ENCODE results near the gene ZNF165. TPM values are rescaled to one million over a fixed set of nuclear protein-coding genes. Genes with fewer than 3 reads are reported as not detected.
"Not testable (repeated sequence)": the region's sequence is repeated elsewhere in the genome, so short reads cannot be mapped to it uniquely, and the experiment has no call there.

Gene ZNF165
- total RNA-seq, 2 experiments from 2014 or later = 0.54 to 0.77 TPM

- POLR2A ChIA-PET, H3K27ac Mint-ChIP-seq: not testable (repeated sequence)
These were observed 21.9 kb downstream of the ZNF165 start for GRCh38 chr6:28102222-28102621.

GRCh38 chr6:28102699-28103098, 22.3 kb downstream of the ZNF165 start:
- CTCF ChIA-PET = interaction anchor here (2.3 kb wide), 1 partner anchor 10 kb away, joined by 13 read pairs; no protein-coding TSS in a partner anchor
- POLR2A ChIA-PET = not testable (repeated sequence)

More at GRCh38 chr6:28102222-28102621, 21.9 kb downstream of the ZNF165 start:
- peaks cover 24% of the 10 kb centered on the region for H3K27me3 Mint-ChIP-seq
- H3K9me3 Mint-ChIP-seq = peaks cover 17% of the 10 kb centered on the region
- CTCF ChIA-PET; H3K36me3 Mint-ChIP-seq (ENCODE audit: low read depth); H3K4me3 Mint-ChIP-seq; DNase-seq: not testable (repeated sequence)
- peaks cover 17% of the 10 kb centered on the region for H3K4me1 Mint-ChIP-seq

GRCh38 chr6:28104392-28105244, 24.2 kb downstream of the ZNF165 start:
- peaks cover 6% of the 10 kb centered on the region for H3K36me3 Mint-ChIP-seq (ENCODE audit: low read depth)
- peaks cover 17% of the 10 kb centered on the region for H3K4me1 Mint-ChIP-seq
- H3K27ac Mint-ChIP-seq = peak overlapping the region; percentile 88
- peaks cover 25% of the 10 kb centered on the region for H3K27me3 Mint-ChIP-seq
- peak overlapping the region; percentile 79 for H3K4me3 Mint-ChIP-seq
- H3K9me3 Mint-ChIP-seq = peaks cover 7% of the 10 kb centered on the region
- DNase-seq = peak; percentile 83
- POLR2A ChIA-PET = interaction anchor here (0.5 to 1.1 kb wide), 4 partner anchors 20 to 551 kb away, joined by 3 to 5 read pairs (median 3); partner anchors contain the start of genes ZKSCAN4 and ZSCAN16
- CTCF ChIA-PET = interaction anchor here (0.6 to 2.3 kb wide), 13 partner anchors 12 to 800 kb away, joined by 3 to 13 read pairs (median 3); partner anchors contain the start of gene ZSCAN16

More at GRCh38 chr6:28102699-28103098, 22.3 kb downstream of the ZNF165 start:
- not testable (repeated sequence) for H3K27ac Mint-ChIP-seq; H3K4me3 Mint-ChIP-seq; H3K36me3 Mint-ChIP-seq (ENCODE audit: low read depth); DNase-seq
- Mint-ChIP-seq H3K4me1 (peaks cover 17% of the 10 kb centered on the region), H3K9me3 (peaks cover 16% of the 10 kb centered on the region), H3K27me3 (peaks cover 24% of the 10 kb centered on the region)

- ChIA-PET CTCF (interaction anchor here (0.6 to 2.3 kb wide), 12 partner anchors 11 to 227 kb away, joined by 3 to 13 read pairs (median 4); partner anchors contain the start of gene ZSCAN16), POLR2A (interaction anchor here (1.1 kb wide), 1 partner anchor 19 kb away, joined by 5 read pairs; the partner anchor contains the start of gene ZSCAN16)
- peak overlapping the region; percentile 77 for H3K27ac Mint-ChIP-seq
- H3K4me1 Mint-ChIP-seq = peaks cover 17% of the 10 kb centered on the region
- DNase-seq = no peak
- H3K4me3 Mint-ChIP-seq = peak overlapping the region; percentile 79
- H3K27me3 Mint-ChIP-seq = peaks cover 21% of the 10 kb centered on the region
- peaks cover 6% of the 10 kb centered on the region for H3K9me3 Mint-ChIP-seq
- peaks cover 6% of the 10 kb centered on the region for H3K36me3 Mint-ChIP-seq (ENCODE audit: low read depth)
These were observed 24.9 kb downstream of the ZNF165 start for GRCh38 chr6:28105245-28105639.

- H3K36me3 Mint-ChIP-seq (ENCODE audit: low read depth) = peaks cover 3% of the 10 kb centered on the region
- CTCF ChIA-PET = interaction anchor here (0.9 kb wide), 1 partner anchor 34 kb away, joined by 4 read pairs; the partner anchor contains the start of gene ZKSCAN8
- no peak overlapping the region for H3K27ac Mint-ChIP-seq
- no peak overlapping the region for H3K4me3 Mint-ChIP-seq
- POLR2A ChIA-PET = no interaction called here
- H3K4me1 Mint-ChIP-seq = peaks cover 17% of the 10 kb centered on the region
- peaks cover 5% of the 10 kb centered on the region for H3K27me3 Mint-ChIP-seq
- no peak for DNase-seq
- peaks cover 4% of the 10 kb centered on the region for H3K9me3 Mint-ChIP-seq
These were observed 27.1 kb downstream of the ZNF165 start for GRCh38 chr6:28107506-28107905.

GRCh38 chr6:28111964-28112363, 31.6 kb downstream of the ZNF165 start:
- CTCF ChIA-PET = no interaction called here
- H3K27me3 Mint-ChIP-seq = peaks cover 2% of the 10 kb centered on the region
- no peak overlapping the region for H3K27ac Mint-ChIP-seq
- no peak for DNase-seq
- POLR2A ChIA-PET = no interaction called here
- H3K9me3 Mint-ChIP-seq = no peaks in the 10 kb centered on the region
- no peak overlapping the region for H3K4me3 Mint-ChIP-seq
- H3K4me1 Mint-ChIP-seq = no peaks in the 10 kb centered on the region
- H3K36me3 Mint-ChIP-seq (ENCODE audit: low read depth) = peaks cover 29% of the 10 kb centered on the region

- H3K4me1 Mint-ChIP-seq = no peaks in the 10 kb centered on the region
- no peak overlapping the region for H3K4me3 Mint-ChIP-seq
- no peaks in the 10 kb centered on the region for H3K9me3 Mint-ChIP-seq
- no peaks in the 10 kb centered on the region for H3K27me3 Mint-ChIP-seq
- CTCF ChIA-PET = interaction anchor here (2.3 kb wide), 1 partner anchor 11 kb away, joined by 7 read pairs; no protein-coding TSS in a partner anchor
- H3K27ac Mint-ChIP-seq = no peak overlapping the region
- H3K36me3 Mint-ChIP-seq (ENCODE audit: low read depth) = peaks cover 49% of the 10 kb centered on the region
- POLR2A ChIA-PET = interaction anchor here (0.6 kb wide), 1 partner anchor 222 kb away, joined by 5 read pairs; no protein-coding TSS in a partner anchor
- no peak for DNase-seq
These were observed 35.4 kb downstream of the ZNF165 start for GRCh38 chr6:28115799-28116198.

GRCh38 chr6:28117386-28118050, 37.1 kb downstream of the ZNF165 start:
- ChIA-PET POLR2A (no interaction called here), CTCF (interaction anchor here (0.8 to 2.3 kb wide), 2 partner anchors 12 to 238 kb away, joined by 3 to 7 read pairs; no protein-coding TSS in a partner anchor)
- H3K27me3 Mint-ChIP-seq = no peaks in the 10 kb centered on the region
- no peak overlapping the region for H3K4me3 Mint-ChIP-seq
- DNase-seq = no peak
- H3K4me1 Mint-ChIP-seq = no peaks in the 10 kb centered on the region
- H3K36me3 Mint-ChIP-seq (ENCODE audit: low read depth) = peaks cover 55% of the 10 kb centered on the region
- H3K9me3 Mint-ChIP-seq = no peaks in the 10 kb centered on the region
- H3K27ac Mint-ChIP-seq = no peak overlapping the region

- Mint-ChIP-seq H3K4me3 (no peak overlapping the region), H3K36me3 (ENCODE audit: low read depth) (peaks cover 59% of the 10 kb centered on the region), H3K4me1 (peaks cover 2% of the 10 kb centered on the region), H3K27ac (no peak overlapping the region), H3K9me3 (no peaks in the 10 kb centered on the region), H3K27me3 (no peaks in the 10 kb centered on the region)
- DNase-seq = no peak
- ChIA-PET CTCF (interaction anchor here (0.6 to 0.9 kb wide), 3 partner anchors 14 to 238 kb away, joined by 3 read pairs; no protein-coding TSS in a partner anchor), POLR2A (no interaction called here)
These were observed 37.8 kb downstream of the ZNF165 start for GRCh38 chr6:28118217-28118616.

- Mint-ChIP-seq H3K9me3 (no peaks in the 10 kb centered on the region), H3K4me3 (no peak overlapping the region), H3K36me3 (ENCODE audit: low read depth) (peaks cover 35% of the 10 kb centered on the region), H3K4me1 (peaks cover 37% of the 10 kb centered on the region), H3K27me3 (no peaks in the 10 kb centered on the region), H3K27ac (no peak overlapping the region)
- CTCF ChIA-PET = no interaction called here
- POLR2A ChIA-PET = no interaction called here
- DNase-seq = no peak
These were observed 41.5 kb downstream of the ZNF165 start for GRCh38 chr6:28121876-28122275.

GRCh38 chr6:28122283-28122682, 41.9 kb downstream of the ZNF165 start:
- DNase-seq, POLR2A ChIA-PET, H3K27me3 Mint-ChIP-seq, H3K9me3 Mint-ChIP-seq, H3K4me3 Mint-ChIP-seq, CTCF ChIA-PET, H3K27ac Mint-ChIP-seq: not testable (repeated sequence)
- H3K4me1 Mint-ChIP-seq = peaks cover 40% of the 10 kb centered on the region
- peaks cover 34% of the 10 kb centered on the region for H3K36me3 Mint-ChIP-seq (ENCODE audit: low read depth)

GRCh38 chr6:28124350-28124970, 44.1 kb downstream of the ZNF165 start, which contains the start of gene ZSCAN16:
Gene ZSCAN16 (plus strand): TSS chr6:28124609. CDS start chr6:28125444, 835 bp downstream.
- DNase-seq = peak; percentile 73
- ChIA-PET POLR2A (interaction anchor here (0.6 to 1.4 kb wide), 2 partner anchors 20 to 251 kb away, joined by 5 read pairs; no protein-coding TSS in a partner anchor), CTCF (interaction anchor here (0.8 to 1.8 kb wide), 5 partner anchors 9 to 236 kb away, joined by 3 to 6 read pairs (median 4); no protein-coding TSS in a partner anchor)
- Mint-ChIP-seq H3K4me1 (peaks cover 54% of the 10 kb centered on the region), H3K27ac (peak within 1 kb of the TSS; percentile 95), H3K27me3 (no peaks in the 10 kb centered on the region), H3K9me3 (no peaks in the 10 kb centered on the region), H3K36me3 (ENCODE audit: low read depth) (peaks cover 38% of the 10 kb centered on the region), H3K4me3 (peak within 1 kb of the TSS; percentile 94)
